GM19043 (cell line): ENCODE data around the gene GRIA4.
A peak's percentile ranks its signal among the peaks of the same experiment; 100 is the strongest.

ENCODE experiments used
- ATAC-seq: cut with Tn5 transposase; IDR thresholded peaks from one replicate; pipeline ENCODE4 v1.9.1; 2021; ENCODE audit warnings: low read depth; ENCODE audit not compliant: unreplicated experiment

Gene GRIA4

GRCh38 chr11:105635466-105635865 is 25.6 kb downstream of the GRIA4 start:
- ATAC-seq, result no peak

GRCh38 chr11:105636496-105636895 is 26.6 kb downstream of the GRIA4 start:
- ATAC-seq, result no peak

- no peak for ATAC-seq
Measured at GRCh38 chr11:105639527-105639926, 29.7 kb downstream of the GRIA4 start.

- ATAC-seq, result no peak
Measured at GRCh38 chr11:105641433-105641832, 31.6 kb downstream of the GRIA4 start.

- ATAC-seq, result no peak
Measured at GRCh38 chr11:105642870-105643269, 33.0 kb downstream of the GRIA4 start.

GRCh38 chr11:105644839-105645573 is 35.1 kb downstream of the GRIA4 start:
- no peak for ATAC-seq

GRCh38 chr11:105647780-105648179 is 37.9 kb downstream of the GRIA4 start:
- ATAC-seq, result no peak

GRCh38 chr11:105648762-105649161 is 38.9 kb downstream of the GRIA4 start:
- ATAC-seq, result no peak

- ATAC-seq, result no peak
Measured at GRCh38 chr11:105665281-105665680, 55.4 kb downstream of the GRIA4 start.

GRCh38 chr11:105667441-105667840 is 57.6 kb downstream of the GRIA4 start:
- ATAC-seq, result no peak

GRCh38 chr11:105670811-105671210 is 60.9 kb downstream of the GRIA4 start:
- ATAC-seq, result no peak

GRCh38 chr11:105673089-105673488 is 63.2 kb downstream of the GRIA4 start:
- no peak for ATAC-seq

GRCh38 chr11:105689631-105690030 is 79.8 kb downstream of the GRIA4 start:
- ATAC-seq, result no peak

- no peak for ATAC-seq
Measured at GRCh38 chr11:105690467-105690866, 80.6 kb downstream of the GRIA4 start.

GRCh38 chr11:105693075-105693759 is 83.3 kb downstream of the GRIA4 start:
- ATAC-seq, result no peak

- peak; percentile 57 for ATAC-seq
Measured at GRCh38 chr11:105696000-105696399, 86.1 kb downstream of the GRIA4 start.

- ATAC-seq, result no peak
Measured at GRCh38 chr11:105697291-105697690, 87.4 kb downstream of the GRIA4 start.

GRCh38 chr11:105699203-105699602 is 89.3 kb downstream of the GRIA4 start:
- ATAC-seq, result no peak

- no peak for ATAC-seq
Measured at GRCh38 chr11:105700271-105700670, 90.4 kb downstream of the GRIA4 start.

GRCh38 chr11:105701098-105701497 is 91.2 kb downstream of the GRIA4 start:
- ATAC-seq, result no peak

GRCh38 chr11:105705786-105706530 is 96.1 kb downstream of the GRIA4 start:
- no peak for ATAC-seq
